HG02870 (cell line): ENCODE data around the gene LRRN2.
A peak's percentile ranks its signal among the peaks of the same experiment; 100 is the strongest.
"Not testable (repeated sequence)": the region's sequence is repeated elsewhere in the genome, so short reads cannot be mapped to it uniquely, and the experiment has no call there.

Source experiments
- ATAC-seq: cut with Tn5 transposase; IDR thresholded peaks from one replicate; pipeline ENCODE4 v1.9.1; 2021; ENCODE audit warnings: mild to moderate bottlenecking, moderate library complexity; ENCODE audit not compliant: unreplicated experiment

Gene LRRN2

DNA sequence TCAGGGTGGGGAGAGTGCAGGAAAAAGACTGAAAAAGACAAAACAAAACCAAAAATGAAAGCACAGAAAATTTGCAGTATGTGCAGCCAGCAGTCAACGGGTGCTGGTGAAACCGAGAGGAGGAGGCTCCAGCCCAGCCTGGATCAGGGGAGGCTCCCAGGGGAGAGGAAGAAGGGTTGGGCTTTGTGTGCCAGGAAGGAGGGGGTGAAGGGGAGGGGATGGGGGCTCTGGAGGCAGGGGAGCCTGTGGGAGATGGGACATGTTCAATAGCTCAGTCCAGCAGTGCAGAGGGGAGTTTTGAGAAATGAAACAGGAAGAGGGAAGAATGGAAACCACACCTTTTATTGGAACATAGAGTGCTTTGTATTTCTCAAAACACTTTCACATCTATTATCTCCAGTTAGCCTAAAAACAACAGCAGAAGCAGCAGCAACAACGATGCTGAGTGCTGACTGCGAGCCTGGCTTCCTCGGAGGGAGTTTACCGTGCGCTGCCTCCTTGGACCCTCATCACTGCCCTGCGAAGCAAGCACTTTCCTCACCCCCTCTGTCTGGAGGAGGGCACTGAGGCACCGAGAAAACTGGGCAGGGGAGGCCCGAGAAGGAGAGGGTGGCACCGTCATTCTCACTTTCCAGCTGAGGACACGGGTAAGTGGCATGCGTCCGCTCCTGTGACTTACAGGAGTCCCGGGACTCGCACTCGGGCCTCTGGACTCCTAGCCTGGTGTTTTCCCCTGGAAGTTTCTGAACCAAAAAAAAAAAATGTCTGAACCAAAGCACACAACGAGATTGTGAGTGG is 106.5 kb downstream of the LRRN2 start:
- peak; percentile 64 for ATAC-seq

DNA sequence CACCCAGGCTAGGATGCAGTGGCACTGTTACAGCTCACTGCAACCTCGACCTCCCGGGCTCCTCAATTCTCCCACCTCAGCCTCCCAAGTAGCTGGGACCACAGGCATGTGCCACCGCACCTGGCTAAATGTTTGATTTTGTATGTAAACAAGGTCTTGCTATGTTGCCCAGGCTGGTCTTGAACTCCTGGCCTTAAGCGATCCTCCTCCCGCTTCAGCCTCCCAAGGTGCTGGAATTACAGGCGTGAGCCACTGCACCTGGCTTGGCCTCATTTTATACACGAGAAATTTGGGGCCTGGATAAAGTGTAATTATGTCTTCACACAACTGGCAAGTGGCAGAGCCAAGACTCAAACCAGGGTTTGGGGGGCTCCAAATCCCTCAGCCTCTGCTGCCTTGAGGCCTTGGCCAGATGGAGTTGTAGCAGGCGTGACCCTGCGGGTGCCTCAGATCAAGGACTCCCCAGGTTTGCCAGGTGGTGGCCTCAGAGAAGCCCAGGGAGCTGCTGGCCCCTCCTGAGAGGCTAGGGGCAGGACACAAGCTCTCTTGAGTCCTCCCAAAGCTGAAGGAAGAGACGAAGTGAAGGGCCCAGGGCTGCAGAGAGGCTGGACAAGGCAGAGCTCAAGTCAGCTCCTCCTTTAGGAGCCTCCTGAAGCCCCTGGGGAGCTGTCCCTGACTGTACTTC is 107.6 kb downstream of the LRRN2 start:
- no peak for ATAC-seq

DNA sequence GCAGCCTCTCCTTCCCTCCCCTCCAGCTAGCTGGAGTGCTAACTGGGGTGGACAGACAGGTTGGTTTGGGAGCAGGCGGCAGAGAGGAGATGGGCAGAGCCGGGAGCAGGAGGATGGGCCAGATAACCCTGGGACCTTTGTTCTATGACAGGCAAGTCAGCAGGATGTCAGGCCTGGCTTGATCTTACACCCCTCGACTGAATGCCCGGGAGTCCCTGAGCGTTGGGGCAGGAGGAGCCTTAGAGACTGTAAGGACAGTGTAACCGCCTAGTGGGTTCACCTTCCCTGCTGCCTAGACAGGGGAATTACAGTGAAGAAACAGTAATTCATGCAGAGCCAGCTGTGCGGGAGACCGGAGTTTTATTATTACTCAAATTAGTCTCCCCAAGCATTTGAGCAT is 109.1 kb downstream of the LRRN2 start:
- ATAC-seq, result no peak

DNA sequence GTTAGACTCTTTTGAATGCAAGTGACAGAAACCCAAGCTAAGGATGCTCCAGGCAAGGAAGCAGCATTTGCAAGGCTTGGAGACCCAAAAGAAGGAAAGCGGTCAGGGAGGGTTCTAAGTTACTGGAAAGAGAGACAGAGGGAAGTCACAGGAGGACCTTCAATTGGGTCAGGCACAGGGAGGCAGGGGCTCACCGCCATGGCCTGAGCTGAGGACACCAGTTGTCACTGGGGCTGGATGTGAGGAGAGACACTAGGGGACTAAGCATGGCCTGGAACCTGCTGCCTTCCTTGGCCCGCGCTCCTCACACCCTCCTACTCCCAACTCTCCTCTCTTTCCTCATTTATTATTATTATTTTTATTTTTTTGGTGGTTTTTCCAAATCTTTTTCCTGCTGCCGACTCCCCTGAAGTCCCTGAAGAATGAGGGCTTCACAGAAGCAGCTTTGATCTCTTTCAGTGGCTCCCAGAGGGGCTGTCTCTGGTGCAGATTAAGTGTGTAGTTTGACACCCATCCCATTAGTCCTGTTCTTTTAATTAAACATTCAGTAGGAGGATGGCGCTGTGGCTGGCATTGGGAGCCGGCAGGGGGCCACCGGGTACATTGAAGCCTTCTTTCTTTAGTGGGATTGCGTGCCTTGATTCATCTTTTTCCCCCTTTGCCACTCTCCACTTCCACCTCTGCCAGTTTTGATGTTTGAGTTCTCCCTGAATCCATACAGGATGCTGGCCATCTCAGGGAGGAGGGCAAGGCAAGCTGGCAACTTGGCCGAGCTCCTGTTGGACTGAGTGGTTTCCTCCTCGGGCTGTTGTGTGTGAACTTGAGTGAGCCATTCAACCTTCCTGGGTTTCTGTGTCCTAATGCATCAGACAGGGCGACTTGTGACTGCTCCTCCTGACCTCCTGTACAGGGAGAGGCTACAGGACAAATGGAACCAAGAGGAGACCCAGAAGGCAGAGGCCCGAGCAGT is 110.0 kb downstream of the LRRN2 start:
- no peak for ATAC-seq

DNA sequence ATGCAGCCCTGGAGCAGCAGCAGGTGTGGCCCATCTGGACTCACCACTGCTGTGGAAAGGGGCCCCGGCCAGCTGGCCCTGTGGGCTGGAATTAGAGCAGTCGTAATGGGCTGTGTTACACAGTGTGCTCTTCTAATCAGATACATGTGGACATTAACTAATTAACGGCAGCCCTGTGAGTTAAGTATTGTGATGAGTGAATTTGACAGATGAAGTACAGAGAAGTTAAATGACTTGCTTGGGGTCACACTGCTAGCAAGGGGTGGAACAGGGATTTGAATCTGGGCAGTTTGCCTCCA is 110.7 kb downstream of the LRRN2 start:
- no peak for ATAC-seq

DNA sequence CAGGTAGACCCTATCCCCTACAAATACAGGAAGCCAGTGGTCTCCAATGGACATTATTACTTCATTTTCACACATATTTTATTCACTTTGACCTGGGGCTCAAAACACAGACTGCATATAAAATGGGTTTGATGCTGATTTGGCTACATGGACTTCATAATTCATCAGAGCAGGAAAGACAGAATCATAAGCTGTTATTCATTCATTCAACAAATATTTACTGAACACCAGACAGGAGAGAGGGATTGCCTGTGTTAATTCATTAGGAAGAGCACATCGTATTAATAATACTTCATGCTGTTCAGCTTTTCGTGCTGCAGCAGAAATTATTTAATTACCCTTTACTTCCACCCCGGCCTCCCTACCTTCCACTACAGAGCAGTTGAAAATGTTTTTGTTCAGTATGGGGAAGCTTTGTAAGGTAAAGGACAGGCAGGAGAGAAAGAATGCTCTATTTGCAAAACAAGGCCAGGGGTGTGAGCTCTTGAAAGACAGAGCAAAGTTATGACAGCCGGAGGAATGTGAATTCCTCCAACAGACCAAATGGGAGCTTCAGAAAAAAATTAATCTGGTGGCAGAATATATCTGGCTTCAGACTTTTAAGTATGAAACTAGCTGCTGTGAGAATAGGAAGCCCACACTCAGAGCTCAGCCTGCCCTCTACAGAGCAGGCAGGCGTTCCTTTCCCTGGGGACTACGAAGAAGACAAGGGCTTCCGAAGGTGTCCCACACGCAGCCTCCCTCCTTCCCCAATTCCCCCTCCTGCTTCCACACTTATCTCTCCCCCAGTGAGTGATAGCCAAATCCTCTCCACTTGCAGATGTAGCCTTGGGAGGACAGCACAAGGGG is 111.3 kb downstream of the LRRN2 start:
- ATAC-seq, result no peak

DNA sequence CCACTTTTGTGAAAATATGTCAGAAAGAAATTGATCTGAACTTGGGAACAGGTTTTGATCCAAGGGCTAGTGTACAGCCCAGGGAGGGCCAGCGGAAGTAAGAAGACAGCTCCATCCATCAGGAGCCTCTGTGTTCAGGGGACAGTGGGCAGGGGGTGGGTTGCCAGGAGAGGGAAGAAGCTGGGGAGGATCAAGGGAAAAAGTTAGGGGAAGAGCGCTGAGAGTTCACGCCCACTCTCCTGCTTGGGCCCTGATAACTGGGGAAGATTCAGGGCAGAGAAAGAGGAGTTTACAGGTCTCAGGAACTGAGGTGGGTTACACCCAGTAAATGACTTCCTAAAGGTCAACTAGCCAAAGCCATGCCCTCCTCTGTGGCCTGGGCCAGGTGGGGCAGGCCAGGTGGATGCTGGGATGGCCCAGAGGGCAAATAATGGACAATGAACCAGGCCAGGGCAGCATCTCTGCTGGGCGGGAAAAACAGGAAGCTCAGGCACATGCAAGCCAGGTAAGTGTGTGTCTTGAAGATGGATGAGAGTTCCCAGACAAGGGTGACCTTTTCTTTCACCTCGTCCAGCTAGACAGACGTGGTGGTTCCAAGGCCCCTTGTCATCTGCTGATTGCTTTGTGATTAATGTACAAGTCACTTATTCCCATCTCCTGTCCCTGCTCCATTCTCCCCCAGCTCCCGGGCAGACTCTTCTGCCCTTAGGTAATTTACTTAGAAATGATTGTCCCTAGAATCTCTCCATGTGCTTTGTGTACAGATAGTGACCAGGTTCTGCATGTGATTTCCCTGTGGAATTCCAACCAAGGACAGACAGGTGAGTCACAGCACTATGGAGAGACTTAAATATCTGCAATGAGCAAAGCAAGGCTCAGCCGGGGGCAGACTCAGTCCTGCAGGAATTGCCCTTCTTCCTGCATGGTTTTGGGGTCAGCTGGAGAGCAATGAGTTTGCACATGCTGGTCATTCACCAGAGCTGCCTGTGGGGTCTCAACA is 112.3 kb downstream of the LRRN2 start:
- no peak for ATAC-seq

DNA sequence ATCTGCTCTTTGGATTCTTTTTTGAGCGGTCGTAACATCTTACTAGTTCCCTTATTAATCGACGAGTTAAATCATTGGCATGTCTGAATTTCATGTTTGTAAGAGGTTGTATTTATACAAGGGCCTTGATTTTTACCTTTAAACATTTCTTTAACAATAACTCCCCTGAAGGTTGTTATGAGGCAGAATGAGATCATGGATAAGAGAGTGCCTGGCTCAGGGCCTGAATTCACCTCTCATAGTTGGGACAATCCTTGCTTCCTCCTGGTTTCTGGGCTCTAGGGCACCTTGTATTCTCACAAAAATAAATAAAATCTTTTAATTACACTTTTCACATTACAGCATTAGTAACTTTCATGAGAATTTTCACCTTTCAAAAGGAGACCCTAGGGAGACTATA is 113.9 kb downstream of the LRRN2 start:
- ATAC-seq, result no peak

DNA sequence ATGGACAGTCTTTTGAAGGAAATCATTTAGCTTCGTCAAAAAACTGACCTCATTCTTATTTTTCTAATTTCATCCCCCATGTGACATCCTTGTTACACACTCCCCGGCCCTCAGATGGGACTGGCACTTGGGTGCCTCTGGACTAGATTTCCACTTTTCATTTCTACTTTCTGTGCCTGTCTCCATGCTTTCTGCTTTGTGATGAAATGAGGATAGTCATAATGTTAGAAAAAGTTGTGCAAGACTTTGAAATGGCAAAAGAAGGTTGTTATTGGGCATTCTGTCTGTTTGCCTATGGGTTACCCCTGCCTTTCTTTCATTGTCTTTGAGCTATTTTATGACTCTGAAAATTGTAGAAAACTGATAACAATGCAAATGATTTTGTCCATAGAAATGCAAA is 114.4 kb downstream of the LRRN2 start:
- ATAC-seq, result no peak

DNA sequence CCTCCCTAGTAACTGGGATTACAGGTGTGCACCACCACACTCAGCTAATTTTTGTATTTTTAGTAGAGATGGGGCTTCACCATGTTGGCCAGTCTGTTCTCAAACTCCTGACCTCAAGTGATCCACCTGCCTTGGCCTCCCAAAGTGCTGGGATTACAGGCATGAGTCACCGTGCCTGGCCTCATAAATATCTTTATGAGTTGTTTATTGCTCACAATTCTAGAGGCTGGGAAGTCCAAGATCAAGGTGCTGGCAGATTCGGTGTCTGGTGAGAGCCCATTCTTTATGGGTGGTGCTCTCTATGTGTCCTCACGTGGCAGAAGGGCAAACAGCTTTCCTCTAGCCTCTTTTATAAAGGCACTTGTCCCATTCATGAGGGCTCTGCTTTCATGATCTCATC is 115.5 kb downstream of the LRRN2 start:
- ATAC-seq, result not testable (repeated sequence)

DNA sequence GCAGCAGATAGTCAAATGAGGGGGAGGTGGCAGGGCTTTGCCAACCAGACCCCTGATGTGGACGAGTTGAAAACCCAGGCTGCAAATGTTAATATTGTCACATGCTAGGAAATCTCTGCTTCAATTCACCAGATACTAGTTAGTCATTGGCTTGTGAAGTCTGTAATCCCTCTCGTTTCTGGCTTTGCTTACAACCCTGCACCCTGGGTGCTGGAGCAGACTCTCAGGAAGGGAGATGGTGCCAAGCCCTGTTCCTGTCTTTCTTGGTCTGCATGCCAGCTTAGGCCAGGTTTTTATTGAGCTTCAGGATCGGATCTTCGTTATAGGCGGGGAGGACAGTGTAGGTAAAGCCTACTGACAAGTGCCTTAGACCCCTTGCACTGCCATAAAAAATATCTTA is 116.1 kb downstream of the LRRN2 start:
- no peak for ATAC-seq

DNA sequence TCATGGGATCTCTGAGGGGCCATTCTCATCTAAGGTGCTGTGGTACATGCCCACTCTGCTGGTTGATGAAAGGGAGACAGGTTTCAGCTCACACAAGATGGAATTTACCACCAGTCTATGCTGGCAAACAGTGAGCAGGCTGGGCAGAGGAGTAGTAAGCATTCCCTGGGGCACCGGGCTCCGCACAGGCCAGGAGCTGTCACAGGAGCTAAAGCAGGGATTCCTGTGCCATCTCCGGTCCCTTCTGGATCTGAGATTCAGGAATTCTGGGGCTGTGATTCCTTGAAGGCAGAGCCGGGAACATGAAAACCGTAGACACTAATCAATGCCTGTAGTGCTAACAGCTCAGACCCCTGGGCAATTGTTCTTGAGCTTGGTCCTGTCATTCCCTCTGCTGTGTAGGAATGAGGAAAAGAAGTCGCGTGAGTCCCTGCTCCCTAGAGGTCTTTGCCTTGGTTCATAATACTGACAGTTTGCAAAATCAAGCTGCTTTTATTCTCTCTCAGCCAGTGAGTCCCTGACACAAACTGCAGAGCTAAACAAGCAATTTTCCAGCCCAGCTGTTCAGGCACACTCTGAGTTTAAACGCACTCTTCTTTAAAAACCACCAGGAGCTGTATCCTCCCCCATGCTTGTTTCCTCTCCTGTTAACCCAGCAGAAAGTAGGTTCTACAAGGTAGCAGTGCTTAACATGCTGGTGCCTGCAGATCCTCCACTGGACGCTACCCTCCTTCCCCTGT is 116.8 kb downstream of the LRRN2 start:
- ATAC-seq, result no peak
